GM23338 (cell line): Measurements from ENCODE around the gene SFMBT2. TPM values are rescaled to one million over a fixed set of nuclear protein-coding genes. Genes with fewer than 3 reads are reported as not detected.
A peak's percentile ranks its signal among the peaks of the same experiment; 100 is the strongest.

Source experiments
- ATAC-seq: fragments of 200-7000 bp; cut with Tn5 transposase; 3 replicates; pipeline ENCODE4 v1.9.1; 2020
- DNase-seq: peaks from one replicate; pipeline ENCODE4 v3.0.0-alpha.2; 2015; ENCODE audit warnings: low spot score
- H2AFZ ChIP-seq: fragments of 200-600 bp; sonication (generic); 2 replicates; pipeline ENCODE4 v1.8.0; 2016; ENCODE audit warnings: antibody characterized with exemption, mild to moderate bottlenecking, moderate library complexity
- H3F3A ChIP-seq: fragments of 200-600 bp; sonication (generic); replicated peaks from 2 replicates; pipeline ENCODE4 v1.8.0; 2017; ENCODE audit warnings: antibody characterized with exemption, mixed run types, low read depth
- H3K27ac ChIP-seq: fragments of 200-600 bp; sonication (generic); 2 replicates; pipeline ENCODE4 v1.6.1; 2016; ENCODE audit warnings: low read depth
- H3K27me3 ChIP-seq: fragments of 200-600 bp; sonication (generic); 2 replicates; pipeline ENCODE4 v1.8.0; 2016; ENCODE audit warnings: mild to moderate bottlenecking, mixed run types, moderate library complexity; ENCODE audit not compliant: insufficient read depth
- H3K36me3 ChIP-seq: fragments of 200-600 bp; sonication (generic); 2 replicates; pipeline ENCODE4 v1.8.0; 2016; ENCODE audit warnings: mild to moderate bottlenecking; ENCODE audit not compliant: insufficient read depth
- H3K4me1 ChIP-seq: fragments of 200-600 bp; sonication (generic); 2 replicates; pipeline ENCODE4 v1.8.0; 2016; ENCODE audit warnings: mild to moderate bottlenecking, moderate library complexity; ENCODE audit not compliant: insufficient read depth
- H3K4me2 ChIP-seq: fragments of 200-600 bp; sonication (generic); 2 replicates; pipeline ENCODE4 v1.7.1; 2017; ENCODE audit warnings: mixed run types
- H3K4me3 ChIP-seq: fragments of 200-600 bp; sonication (generic); 2 replicates; pipeline ENCODE4 v1.6.1; 2016; ENCODE audit warnings: mixed run types
- H3K79me2 ChIP-seq: fragments of 200-600 bp; sonication (generic); replicated peaks from 2 replicates; pipeline ENCODE4 v1.8.0; 2017; ENCODE audit warnings: mild to moderate bottlenecking; ENCODE audit not compliant: insufficient read depth
- H3K9me2 ChIP-seq: fragments of 200-600 bp; sonication (generic); 2 replicates; pipeline ENCODE4 v1.8.0; 2017; ENCODE audit not compliant: insufficient read depth
- H4K20me1 ChIP-seq: fragments of 200-600 bp; sonication (generic); replicated peaks from 2 replicates; pipeline ENCODE4 v1.8.0; 2017; ENCODE audit warnings: mild to moderate bottlenecking; ENCODE audit not compliant: insufficient read depth
- H3K27ac Mint-ChIP-seq: 2 replicates; pipeline ENCODE4 v1.8.0; 2020; ENCODE audit warnings: inconsistent platforms, mild to moderate bottlenecking, moderate library complexity, mixed read lengths
- H3K27me3 Mint-ChIP-seq: 3 replicates; pipeline ENCODE4 v1.8.0; 2022; ENCODE audit warnings: low read depth, mild to moderate bottlenecking, moderate library complexity, mixed read lengths, inconsistent platforms; ENCODE audit not compliant: insufficient read depth, poor library complexity
- H3K36me3 Mint-ChIP-seq: 3 replicates; pipeline ENCODE4 v1.8.0; 2021; ENCODE audit warnings: low read depth, mild to moderate bottlenecking, inconsistent platforms, moderate library complexity, mixed read lengths
- H3K4me1 Mint-ChIP-seq: 3 replicates; pipeline ENCODE4 v1.8.0; 2020; ENCODE audit warnings: mild to moderate bottlenecking, inconsistent platforms, mixed read lengths
- H3K4me3 Mint-ChIP-seq: 3 replicates; pipeline ENCODE4 v1.8.0; 2021; ENCODE audit warnings: moderate library complexity, mild to moderate bottlenecking, inconsistent platforms, mixed read lengths
- H3K9me3 Mint-ChIP-seq: 3 replicates; pipeline ENCODE4 v1.8.0; 2020; ENCODE audit warnings: moderate library complexity, mild to moderate bottlenecking, inconsistent platforms, mixed read lengths
- CREB1 ChIP-seq: fragments of 250-450 bp; sonication (Bioruptor Pico); IDR thresholded peaks from 2 replicates; pipeline ENCODE4 v1.5.0; 2020; ENCODE audit warnings: low read depth, mild to moderate bottlenecking, moderate library complexity
- ETS1 ChIP-seq: IDR thresholded peaks from 2 replicates; pipeline ENCODE4 v1.6.1; 2016; ENCODE audit warnings: antibody characterized with exemption
- EZH2 ChIP-seq: fragments of 200-600 bp; sonication (generic); IDR thresholded peaks from one replicate; pipeline ENCODE4 v1.8.0; 2017; ENCODE audit warnings: antibody characterized with exemption, mild to moderate bottlenecking, low read depth; ENCODE audit not compliant: unreplicated experiment
- EZH2phosphoT487 ChIP-seq: fragments of 200-600 bp; sonication (generic); IDR thresholded peaks from one replicate; pipeline ENCODE4 v1.8.1; 2018; ENCODE audit warnings: antibody characterized with exemption; ENCODE audit not compliant: unreplicated experiment
- REST ChIP-seq: IDR thresholded peaks from one replicate; pipeline ENCODE4 v1.6.1; 2018; ENCODE audit warnings: antibody characterized with exemption; ENCODE audit not compliant: unreplicated experiment
- STAT1 ChIP-seq: IDR thresholded peaks from one replicate; pipeline ENCODE4 v1.6.1; 2016; ENCODE audit warnings: antibody characterized with exemption; ENCODE audit not compliant: unreplicated experiment
- ZNF114 ChIP-seq: fragments of 250-450 bp; sonication (Bioruptor Pico); IDR thresholded peaks from 2 replicates; pipeline ENCODE4 v1.5.0; 2020; ENCODE audit warnings: mild to moderate bottlenecking, moderate library complexity
- polyA plus RNA-seq: library from polyadenylated mRNA; unstranded; fragments of >200 nt; fragmentation: Nextera tagmentation; extraction: Ambion mirVana; gene quantifications from 2 replicates; pipeline ENCODE4 v1.2.1, GENCODE V29; 2016
- total RNA-seq: library from RNA; depleted of rRNA; stranded (reverse); fragments of >200 nt; shearing (Covaris generic); gene quantifications from 2 replicates; pipeline ENCODE4 v1.2.3, GENCODE V29; 2014
- TF ChIP-seq, protein P1 (sequence below), 2 experiments: fragments of 200-600 bp in 1 of 2; sonication (generic) in 1 of 2; conservative IDR thresholded peaks; 2 replicates each; pipeline versions ENCODE4 v1.5.1 to v1.6.1; 2016 to 2017; ENCODE audit warnings: antibody characterized with exemption in 2 of 2, low read depth in 2 of 2, mild to moderate bottlenecking in 2 of 2, moderate library complexity in 1 of 2
- TF ChIP-seq, protein P2 (sequence below): fragments of 250-450 bp; sonication (Bioruptor Pico); IDR thresholded peaks from 2 replicates; pipeline ENCODE4 v1.5.0; 2020; ENCODE audit warnings: mild to moderate bottlenecking, moderate library complexity

SFMBT2 gene
- total and polyA plus RNA-seq, 2 experiments from 2014 or later: 2.7 to 6.7 TPM

- TF ChIP-seq, protein P1, sequence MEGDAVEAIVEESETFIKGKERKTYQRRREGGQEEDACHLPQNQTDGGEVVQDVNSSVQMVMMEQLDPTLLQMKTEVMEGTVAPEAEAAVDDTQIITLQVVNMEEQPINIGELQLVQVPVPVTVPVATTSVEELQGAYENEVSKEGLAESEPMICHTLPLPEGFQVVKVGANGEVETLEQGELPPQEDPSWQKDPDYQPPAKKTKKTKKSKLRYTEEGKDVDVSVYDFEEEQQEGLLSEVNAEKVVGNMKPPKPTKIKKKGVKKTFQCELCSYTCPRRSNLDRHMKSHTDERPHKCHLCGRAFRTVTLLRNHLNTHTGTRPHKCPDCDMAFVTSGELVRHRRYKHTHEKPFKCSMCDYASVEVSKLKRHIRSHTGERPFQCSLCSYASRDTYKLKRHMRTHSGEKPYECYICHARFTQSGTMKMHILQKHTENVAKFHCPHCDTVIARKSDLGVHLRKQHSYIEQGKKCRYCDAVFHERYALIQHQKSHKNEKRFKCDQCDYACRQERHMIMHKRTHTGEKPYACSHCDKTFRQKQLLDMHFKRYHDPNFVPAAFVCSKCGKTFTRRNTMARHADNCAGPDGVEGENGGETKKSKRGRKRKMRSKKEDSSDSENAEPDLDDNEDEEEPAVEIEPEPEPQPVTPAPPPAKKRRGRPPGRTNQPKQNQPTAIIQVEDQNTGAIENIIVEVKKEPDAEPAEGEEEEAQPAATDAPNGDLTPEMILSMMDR (conservative IDR thresholded peaks at IDR 0.05; ENCODE audit: low read depth in 2 of 2): no peak
- TF ChIP-seq ZNF114 (CRISPR knock-in tag) (no peak), STAT1 (no peak), ETS1 (no peak), REST (no peak), CREB1 (CRISPR knock-in tag) (no peak), EZH2phosphoT487 (no peak)
Observed at GRCh38 chr10:7458556-7458955, 47.7 kb upstream of the SFMBT2 start (continued).

GRCh38 chr10:7457478-7458316 lies 46.9 kb upstream of the SFMBT2 start:
- H3K36me3 Mint-ChIP-seq: peaks cover 3% of the 10 kb centered on the region; the same call in 1 of the 3 replicates
- Histone ChIP-seq H3K27ac (no peak overlapping the region), H3F3A (no peaks in the 10 kb centered on the region), H4K20me1 (no peaks in the 10 kb centered on the region), H3K36me3 (no peaks in the 10 kb centered on the region), H3K79me2 (no peaks in the 10 kb centered on the region), H2AFZ (0 out of 2 replicates have a peak overlapping the region, but pooled peaks have one; percentile 23), H3K4me2 (no peak overlapping the region), H3K4me3 (no peak overlapping the region), H3K4me1 (no peaks in the 10 kb centered on the region), H3K9me2 (peaks cover 9% of the 10 kb centered on the region; the same call in 1 of the 2 replicates), H3K27me3 (no peaks in the 10 kb centered on the region)
- H3K27me3 Mint-ChIP-seq: peaks cover 8% of the 10 kb centered on the region
- H3K9me3 Mint-ChIP-seq: peaks cover 5% of the 10 kb centered on the region
- H3K27ac Mint-ChIP-seq: no peak overlapping the region
- H3K4me1 Mint-ChIP-seq: peaks cover 3% of the 10 kb centered on the region; the same call in 2 of the 3 replicates
- H3K4me3 Mint-ChIP-seq: no peak overlapping the region
- ATAC-seq: no peak
- DNase-seq: no peak
- no peak for TF ChIP-seq STAT1
- TF ChIP-seq ZNF114 (CRISPR knock-in tag): no peak
- TF ChIP-seq ETS1: no peak
- TF ChIP-seq CREB1 (CRISPR knock-in tag): no peak
- TF ChIP-seq EZH2: no peak
- TF ChIP-seq, protein P2, sequence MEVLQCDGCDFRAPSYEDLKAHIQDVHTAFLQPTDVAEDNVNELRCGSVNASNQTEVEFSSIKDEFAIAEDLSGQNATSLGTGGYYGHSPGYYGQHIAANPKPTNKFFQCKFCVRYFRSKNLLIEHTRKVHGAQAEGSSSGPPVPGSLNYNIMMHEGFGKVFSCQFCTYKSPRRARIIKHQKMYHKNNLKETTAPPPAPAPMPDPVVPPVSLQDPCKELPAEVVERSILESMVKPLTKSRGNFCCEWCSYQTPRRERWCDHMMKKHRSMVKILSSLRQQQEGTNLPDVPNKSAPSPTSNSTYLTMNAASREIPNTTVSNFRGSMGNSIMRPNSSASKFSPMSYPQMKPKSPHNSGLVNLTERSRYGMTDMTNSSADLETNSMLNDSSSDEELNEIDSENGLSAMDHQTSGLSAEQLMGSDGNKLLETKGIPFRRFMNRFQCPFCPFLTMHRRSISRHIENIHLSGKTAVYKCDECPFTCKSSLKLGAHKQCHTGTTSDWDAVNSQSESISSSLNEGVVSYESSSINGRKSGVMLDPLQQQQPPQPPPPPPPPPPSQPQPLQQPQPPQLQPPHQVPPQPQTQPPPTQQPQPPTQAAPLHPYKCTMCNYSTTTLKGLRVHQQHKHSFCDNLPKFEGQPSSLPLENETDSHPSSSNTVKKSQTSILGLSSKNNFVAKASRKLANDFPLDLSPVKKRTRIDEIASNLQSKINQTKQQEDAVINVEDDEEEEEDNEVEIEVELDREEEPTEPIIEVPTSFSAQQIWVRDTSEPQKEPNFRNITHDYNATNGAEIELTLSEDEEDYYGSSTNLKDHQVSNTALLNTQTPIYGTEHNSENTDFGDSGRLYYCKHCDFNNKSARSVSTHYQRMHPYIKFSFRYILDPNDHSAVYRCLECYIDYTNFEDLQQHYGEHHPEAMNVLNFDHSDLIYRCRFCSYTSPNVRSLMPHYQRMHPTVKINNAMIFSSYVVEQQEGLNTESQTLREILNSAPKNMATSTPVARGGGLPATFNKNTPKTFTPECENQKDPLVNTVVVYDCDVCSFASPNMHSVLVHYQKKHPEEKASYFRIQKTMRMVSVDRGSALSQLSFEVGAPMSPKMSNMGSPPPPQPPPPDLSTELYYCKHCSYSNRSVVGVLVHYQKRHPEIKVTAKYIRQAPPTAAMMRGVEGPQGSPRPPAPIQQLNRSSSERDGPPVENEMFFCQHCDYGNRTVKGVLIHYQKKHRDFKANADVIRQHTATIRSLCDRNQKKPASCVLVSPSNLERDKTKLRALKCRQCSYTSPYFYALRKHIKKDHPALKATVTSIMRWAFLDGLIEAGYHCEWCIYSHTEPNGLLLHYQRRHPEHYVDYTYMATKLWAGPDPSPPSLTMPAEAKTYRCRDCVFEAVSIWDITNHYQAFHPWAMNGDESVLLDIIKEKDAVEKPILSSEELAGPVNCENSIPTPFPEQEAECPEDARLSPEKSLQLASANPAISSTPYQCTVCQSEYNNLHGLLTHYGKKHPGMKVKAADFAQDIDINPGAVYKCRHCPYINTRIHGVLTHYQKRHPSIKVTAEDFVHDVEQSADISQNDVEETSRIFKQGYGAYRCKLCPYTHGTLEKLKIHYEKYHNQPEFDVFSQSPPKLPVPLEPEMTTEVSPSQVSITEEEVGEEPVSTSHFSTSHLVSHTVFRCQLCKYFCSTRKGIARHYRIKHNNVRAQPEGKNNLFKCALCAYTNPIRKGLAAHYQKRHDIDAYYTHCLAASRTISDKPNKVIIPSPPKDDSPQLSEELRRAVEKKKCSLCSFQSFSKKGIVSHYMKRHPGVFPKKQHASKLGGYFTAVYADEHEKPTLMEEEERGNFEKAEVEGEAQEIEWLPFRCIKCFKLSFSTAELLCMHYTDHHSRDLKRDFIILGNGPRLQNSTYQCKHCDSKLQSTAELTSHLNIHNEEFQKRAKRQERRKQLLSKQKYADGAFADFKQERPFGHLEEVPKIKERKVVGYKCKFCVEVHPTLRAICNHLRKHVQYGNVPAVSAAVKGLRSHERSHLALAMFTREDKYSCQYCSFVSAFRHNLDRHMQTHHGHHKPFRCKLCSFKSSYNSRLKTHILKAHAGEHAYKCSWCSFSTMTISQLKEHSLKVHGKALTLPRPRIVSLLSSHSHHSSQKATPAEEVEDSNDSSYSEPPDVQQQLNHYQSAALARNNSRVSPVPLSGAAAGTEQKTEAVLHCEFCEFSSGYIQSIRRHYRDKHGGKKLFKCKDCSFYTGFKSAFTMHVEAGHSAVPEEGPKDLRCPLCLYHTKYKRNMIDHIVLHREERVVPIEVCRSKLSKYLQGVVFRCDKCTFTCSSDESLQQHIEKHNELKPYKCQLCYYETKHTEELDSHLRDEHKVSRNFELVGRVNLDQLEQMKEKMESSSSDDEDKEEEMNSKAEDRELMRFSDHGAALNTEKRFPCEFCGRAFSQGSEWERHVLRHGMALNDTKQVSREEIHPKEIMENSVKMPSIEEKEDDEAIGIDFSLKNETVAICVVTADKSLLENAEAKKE (CRISPR knock-in tag): no peak
